Stimulated activated CD8-positive, alpha-beta memory T cell treated with anti-CD3 and anti-CD28 coated beads, Interleukin-15, amount 100 ng/mL, for 4 hours (primary cell): Measurements from ENCODE around the gene FGFRL1.

ENCODE experiments used
- DNase-seq, 2 donors: peaks; one replicate each; pipeline ENCODE4 v3.0.0-alpha.2; 2020; ENCODE audit warnings: low read depth in 2 of 2

The FGFRL1 gene

DNA sequence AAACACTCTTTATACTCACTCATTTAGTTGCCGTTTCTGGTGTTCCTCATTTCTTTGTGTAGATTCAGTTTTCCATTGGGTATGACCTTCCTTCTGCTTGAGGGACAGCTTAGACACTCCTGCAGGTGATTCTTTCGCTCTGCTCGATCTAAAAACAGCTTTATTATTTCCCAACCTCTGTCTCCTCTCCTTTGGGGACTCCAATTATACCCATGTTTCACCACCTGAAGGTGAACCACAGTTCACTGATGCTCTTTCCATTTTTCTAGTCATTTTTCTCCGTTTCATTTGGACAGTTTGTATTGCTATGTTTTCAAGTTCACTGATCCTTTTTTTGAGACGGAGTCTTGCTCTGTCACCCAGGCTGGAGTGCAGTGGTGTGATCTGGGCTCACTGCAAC is 4.6 kb upstream of the FGFRL1 start:
- DNase-seq = no peak

DNA sequence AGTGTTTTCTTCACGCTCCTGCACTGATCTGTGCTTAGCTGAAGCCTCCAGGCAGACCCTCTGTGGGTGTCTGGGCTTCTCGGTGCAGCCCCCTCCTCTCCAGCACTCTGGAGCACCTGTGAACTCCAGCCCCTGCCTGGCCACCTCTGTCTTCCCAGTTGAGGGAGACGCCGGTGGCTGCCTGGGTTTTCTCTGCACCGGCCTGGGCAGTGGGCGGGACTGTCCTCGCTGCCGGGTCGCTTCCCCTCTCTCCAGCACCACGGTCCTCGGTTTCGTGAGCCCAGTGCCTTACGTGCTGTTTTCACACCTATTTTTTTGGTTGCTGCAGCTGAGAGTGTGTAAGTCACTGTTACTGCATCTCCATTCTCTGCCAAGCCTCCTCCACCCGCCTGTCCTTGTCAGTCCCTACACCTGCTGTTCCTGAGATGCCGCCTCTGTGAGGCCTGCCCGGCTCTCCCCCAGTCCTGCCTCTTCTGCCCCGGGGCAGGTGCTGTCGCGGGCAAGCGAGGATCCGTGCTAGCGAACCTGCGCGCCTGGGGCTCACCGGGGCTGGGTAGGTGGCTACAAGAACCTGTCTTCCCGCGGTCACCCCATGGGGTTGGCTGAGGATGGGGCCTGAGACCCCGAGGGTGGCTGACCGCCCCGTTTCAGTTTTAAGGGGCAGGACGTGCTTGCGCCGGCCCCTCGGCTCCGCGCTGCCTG is 2.4 kb upstream of the FGFRL1 start:
- no peak for DNase-seq

DNA sequence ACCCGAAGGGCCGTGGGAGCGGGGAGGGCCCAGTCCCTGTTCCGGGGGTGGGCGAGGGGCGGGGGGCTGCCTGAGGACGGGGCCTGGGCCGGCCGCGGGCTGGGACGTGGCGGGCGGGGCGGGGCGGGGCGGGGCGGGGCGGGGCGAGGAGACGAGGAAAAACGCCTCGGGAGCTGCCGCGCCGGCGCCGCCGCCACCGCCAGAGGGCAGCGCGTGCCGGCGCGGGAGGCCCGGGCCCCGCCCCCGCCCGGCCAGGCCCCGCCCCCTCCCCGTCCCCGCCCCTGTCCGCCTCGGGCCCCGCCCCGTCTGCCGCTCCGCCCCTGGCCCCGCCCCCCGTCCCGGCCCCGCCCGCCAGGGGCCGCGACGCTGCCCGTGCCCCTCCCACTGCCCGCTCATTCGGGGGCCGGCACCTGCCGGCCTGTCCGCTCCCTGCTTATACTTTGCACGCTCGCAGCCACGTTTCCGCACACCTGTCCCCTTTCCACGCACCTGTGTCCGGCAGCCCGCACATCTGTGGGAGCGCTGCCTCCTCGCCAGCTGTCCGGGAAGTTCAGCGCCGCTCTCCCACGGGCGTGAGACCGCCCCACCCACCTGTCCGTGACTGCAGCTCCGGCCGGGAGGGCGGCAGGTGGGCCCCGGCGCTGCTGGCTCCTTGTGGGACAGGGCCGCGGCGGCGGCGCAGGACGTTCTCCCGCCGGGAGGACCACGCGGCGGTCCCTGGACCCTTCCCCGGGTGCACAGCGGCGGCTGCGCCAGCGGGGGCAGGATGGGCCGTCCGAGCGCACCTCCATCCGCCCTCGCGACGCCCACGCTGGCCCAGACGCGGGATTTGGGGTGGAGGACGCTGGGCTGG is 1.7 kb upstream of the FGFRL1 start:
- DNase-seq = peak; percentile 43 to 53

DNA sequence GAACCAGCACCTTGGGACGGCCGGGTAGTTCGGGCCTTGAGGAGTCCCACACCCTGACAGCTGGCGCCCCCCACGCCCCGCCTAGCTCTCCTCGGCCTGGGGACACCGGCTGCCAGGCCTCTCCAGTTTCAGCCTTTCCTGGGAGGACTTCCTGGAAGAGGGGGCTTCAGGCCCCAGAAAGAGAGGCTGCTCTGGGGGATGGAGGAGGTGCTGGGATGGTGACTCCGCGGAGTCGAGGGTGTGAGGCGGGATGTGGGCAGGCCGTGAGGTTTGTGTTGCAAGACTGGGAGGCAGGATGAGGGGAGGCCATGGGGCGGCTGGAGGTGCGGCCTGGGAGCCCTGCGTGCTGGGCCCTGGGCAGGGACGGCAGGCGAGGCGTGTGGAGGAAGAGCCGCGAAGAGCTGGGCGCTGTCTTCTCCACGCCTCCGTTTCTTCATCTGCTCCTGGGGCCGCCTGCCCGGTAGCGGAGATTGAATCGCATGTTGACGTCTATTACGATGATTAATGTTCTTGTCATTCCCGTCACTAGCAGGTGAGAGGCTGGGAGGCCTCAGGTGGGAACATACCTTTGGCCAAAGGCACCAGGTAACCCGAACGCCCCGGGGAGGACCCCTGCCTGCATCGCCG is 918 bp upstream of the FGFRL1 start:
- peak; percentile 29 for DNase-seq

DNA sequence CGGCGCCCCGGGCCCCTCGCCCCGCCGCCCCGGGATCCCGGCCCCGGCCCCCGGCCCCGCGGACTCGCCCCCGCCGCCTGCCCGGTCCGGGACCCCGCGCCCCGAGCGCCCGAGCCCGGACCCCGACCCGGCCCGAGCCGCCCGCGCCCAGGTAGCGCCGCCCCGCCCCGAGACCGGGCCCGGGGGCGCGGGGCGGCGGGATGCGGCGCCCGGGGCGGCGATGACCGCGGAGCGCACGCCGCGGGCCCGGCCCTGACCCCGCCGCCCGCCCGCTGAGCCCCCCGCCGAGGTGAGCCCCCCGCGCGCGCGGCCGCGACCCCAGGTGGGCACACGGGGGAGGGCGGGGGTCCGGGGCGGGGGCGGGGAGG is 224 bp downstream of the FGFRL1 start:
- DNase-seq = no peak

DNA sequence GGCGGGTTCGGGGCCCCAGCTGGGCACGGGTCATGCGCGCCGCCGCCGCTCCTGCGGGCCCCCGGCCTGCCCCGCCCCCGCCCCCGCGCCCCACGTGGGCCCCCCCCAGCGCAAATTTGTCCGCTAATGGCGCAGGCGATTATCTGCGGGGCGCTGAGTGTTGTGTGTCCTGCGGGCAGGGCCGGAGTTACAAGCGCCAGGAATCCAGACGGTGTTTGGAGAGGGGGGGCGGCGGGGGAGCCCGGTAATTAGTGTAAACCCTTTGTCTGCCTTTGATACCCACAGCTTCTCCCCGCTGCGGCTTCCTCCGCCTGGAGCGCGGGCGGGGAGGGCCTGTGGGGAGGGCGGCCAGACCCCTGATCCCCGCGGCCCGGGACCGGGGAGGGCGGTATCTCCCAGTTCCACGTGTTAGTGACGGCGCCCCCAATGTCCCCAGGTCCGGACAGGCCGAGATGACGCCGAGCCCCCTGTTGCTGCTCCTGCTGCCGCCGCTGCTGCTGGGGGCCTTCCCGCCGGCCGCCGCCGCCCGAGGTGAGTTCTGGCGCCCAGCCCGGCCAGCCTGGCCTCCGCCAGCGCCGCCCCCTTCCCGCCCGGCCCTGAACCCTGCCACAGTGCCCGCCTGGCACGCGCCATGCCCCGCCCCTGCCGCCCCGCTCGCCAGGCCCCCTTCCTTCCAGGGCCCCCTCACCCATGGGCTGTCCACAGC is 761 bp downstream of the FGFRL1 start:
- DNase-seq = peak; percentile 11 to 23

DNA sequence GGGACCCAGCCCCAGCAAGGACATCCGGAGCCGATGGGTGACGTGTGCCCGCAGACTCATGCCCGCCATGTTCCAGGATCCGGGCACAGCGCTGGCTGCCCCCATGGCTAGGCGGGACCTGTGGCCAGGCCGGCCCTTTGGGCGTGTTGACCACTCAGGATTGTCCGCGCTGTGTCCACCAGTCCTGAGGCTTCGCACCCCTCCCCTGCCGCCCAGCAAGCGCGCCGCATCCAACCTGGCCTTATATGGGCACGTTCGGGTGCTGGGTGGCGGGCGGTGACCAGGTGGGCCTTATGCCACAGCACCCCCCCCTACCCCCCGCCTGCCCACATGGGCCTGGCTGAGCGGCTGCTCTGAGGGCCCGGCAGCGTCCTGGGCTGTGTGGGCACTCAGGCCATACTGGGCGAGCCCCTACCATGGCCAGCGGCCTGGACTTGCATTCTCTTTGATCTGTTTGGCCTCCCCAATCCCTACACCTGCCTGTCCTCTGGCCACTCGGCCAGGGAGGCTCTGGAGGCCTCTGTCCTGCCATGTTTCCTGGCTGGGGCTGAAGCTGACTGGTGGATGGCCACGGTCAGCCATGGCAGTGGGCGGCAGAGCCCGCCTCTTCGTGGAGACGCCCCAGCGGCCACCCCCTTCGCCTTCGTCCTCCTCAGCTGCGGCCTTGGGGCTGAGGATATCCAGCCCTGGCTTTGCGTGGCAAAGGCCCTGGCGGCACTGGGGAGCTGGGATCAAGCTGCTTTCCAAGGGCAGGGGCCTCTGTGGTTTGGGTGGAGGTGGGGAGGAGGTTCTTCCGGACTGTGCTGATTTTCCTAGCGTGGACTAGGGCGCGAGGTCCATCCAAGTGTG is 2.0 kb downstream of the FGFRL1 start:
- DNase-seq = no peak

DNA sequence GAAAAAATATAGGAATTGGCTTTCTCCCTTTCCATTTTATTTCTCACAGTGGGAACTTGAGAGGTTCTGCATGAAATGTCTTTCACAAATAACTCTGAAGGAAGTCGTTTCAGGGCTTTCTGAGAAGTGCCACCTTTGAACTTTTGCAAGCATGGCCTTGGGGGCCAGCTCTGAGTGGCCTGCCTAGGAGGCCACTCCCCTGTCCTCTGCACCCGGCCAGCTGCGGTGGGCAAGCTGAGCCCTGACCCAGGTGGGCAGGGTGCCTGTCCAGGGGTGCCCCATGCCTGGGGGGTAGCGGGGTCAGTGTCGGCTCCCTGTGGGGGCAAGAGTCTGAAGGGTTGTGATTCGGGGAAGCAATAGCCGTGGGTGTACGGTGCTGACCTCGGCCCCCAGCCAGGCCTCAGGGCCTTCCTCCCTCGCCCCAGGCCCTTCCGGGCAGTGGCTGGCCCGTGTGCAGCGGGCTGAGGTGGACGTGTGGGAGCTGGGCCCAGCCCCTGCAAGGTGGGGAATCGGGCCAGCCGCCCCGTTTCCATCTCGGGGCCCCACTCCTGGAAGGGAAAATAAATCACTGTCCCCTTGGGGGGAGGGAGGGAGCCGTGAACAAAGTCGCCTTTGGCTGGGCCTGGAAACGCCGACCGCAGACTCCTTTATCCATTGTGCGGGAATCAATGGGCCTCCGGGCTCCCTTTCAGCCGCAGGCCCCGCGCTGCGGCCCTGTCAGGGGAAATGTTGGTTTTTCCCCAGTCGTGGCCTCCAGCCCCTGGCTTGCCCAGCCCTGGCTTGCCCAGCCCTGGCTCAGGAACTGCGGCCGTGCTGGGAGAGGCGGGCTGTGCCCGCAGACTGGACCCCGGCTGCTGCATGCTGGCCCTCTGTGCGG is 3.1 kb downstream of the FGFRL1 start:
- no peak for DNase-seq

DNA sequence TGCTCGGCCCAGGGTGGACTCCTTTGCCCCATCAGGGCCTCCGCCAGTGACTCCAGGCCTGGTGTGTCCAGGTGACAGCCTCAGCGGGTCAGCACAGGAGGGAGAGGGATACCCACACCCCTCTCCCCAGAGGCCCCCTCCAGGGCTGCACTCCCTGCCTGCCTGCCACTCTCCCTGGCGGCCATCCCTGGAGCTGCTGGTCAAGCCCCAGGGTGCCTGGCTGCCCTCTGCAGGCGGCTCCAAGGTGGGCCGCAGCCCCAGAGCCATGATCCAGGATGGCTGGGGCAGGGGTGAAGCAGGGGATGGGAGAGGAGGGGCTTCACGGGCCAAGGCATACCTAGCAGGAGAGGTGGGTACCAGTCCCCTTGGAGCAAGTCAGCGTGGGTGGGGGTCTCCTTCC is 3.8 kb downstream of the FGFRL1 start:
- DNase-seq = no peak

DNA sequence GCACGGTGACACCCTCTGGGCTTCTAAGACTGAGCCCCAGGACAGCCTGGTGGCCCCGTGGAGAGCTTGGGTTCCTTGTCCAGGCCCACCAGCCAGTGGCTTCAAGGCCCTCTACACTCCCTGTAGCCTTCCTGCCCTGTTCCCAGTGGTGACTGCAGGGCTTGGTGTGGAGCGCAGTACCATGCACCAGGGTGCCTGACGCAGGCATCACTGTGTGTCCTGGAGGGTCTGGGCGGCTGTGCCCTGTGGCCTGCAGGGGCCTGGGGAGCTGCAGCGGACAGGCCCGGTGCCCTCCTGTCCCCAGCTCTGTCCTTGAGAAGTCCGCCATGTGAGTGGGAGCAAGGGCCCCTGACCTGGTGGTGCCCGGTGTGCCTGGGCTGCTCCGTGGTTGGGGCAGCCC is 4.3 kb downstream of the FGFRL1 start:
- no peak for DNase-seq

DNA sequence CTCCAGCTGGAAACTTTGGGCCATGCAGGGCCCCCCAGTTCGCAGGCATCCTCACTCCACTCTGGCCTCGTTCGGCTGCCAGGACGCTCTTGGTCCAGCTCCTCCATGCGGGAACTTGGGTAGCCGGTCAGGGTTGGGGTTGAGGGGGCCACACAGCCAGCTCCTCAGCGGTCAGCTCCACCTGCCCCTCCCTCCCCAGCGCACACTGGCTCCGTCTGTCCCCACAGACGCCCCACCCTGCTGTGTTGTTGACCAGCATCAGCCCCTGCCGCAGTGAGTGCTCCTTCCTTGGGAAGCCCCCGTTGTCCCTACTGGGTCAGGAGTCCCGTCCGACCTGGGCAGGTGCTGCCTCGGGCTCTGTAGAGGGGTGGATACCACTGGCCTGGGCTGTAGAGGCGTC is 5.8 kb downstream of the FGFRL1 start:
- no peak for DNase-seq

DNA sequence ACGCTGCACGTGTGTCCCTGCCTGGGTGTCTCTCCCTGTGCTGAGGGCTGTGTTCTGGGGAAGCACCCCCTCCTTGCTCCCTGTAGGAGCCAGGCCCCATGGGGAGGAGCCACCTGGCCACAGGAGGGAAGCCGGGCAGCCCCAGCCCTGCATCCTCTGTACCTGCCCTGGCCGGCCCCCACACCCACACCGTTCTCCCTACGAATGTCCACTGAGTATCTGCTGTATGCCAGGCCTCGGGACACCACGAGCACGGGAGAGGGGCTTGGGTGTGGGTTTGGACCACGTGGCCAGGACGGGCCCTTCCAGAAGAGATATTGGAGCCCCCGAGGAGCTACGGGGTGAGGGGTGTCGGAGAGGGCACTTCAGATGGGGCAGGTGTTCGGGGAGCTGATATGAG is 6.3 kb downstream of the FGFRL1 start:
- DNase-seq = no peak

DNA sequence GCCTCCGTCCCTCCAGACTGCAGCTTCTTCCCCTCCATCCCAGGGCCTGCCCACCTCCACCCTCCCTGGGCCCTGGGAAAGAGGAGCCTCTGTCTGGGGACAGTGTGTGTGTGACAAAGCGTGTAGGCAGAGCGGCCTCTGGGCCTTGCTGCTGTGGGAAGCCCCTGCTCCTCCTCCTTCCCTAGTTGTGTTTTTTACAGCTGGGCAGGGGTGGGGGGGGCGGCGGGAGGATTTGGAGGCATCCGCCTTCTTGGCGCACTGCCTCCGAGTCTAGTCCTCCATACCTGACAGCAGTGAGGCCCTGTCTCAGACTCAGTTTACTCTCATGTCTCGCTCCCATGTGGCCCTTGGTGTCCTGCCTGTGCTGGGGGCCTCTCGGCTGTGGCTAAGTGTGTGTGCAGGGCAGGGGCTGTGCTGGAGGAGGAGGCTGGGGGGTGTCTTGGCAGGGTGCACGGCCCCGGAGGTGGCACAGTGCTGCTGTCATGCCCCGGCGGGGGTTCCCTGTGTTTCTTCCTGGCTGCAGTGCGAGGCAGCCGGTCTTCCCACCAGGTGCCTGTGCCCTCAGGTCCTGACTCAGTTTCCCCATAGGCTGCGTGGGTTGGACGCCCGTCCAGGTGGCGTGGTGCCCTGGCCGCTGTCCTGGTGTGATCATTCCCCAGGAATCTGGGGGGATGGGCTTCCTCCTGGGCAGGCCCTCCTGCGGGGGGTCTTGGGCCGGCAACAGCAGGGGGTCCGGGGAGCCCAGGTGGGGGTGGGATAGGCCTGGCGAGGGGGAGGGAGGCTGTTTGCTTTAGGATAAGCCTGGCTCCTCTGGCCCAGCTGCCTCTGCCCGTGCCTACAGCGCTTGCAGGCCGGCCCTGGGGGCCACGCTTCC is 7.0 kb downstream of the FGFRL1 start:
- no peak for DNase-seq

DNA sequence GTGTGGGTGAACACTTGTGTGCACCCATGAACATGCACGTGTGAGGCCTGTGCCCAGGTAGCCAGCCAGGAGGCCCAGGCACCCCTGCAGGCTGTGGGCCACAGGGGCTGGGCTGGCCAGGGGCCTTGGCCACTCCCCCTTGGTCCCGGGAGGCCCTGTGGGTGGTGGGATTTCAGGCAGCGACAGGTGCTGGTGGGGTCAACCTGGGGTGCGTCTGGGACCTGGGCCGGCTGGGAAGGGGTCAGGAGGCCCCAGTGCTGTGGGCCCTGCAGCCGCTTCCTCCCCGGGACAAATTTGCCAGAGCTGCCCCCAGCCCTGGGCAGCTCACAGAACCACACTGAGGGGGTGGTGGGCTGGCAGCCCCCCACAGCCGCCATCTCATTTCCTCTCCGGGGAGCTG is 7.9 kb downstream of the FGFRL1 start:
- DNase-seq = no peak

DNA sequence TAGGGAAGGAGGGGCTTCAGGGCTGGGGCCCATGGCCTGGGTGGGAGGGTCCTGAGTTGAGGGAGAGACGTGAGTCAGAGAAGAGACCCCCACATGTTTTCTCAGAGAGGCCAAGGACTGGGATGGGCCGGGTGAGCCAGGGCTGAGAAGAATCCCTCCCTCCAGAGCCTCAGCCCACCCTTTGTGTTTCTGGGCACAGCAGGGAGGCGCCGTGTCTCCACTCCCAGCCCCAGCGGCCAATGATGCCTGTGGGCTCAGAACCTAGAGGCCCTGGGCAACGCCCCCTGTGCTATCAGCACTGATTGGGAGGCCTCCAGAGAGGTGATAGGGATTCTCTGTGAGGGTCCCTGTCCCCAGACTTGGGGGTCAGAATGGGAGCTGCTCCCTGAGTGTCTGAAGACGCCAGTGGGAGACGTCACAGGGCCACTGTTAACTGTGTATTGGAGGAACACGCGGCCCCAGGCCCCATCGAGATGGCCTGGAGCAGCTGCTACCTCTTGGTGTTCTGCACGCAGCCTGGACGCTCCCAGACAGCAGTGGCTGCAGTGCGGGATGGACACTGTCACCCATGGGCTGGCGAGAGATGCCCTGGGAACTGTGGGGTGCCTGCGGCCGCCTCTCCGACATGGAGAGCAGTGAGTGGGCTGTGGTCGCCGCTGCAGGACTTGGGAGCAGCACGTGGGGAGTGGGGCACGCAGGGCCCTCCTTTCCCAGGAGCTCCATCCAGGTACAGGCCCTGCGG is 8.5 kb downstream of the FGFRL1 start:
- DNase-seq = no peak

DNA sequence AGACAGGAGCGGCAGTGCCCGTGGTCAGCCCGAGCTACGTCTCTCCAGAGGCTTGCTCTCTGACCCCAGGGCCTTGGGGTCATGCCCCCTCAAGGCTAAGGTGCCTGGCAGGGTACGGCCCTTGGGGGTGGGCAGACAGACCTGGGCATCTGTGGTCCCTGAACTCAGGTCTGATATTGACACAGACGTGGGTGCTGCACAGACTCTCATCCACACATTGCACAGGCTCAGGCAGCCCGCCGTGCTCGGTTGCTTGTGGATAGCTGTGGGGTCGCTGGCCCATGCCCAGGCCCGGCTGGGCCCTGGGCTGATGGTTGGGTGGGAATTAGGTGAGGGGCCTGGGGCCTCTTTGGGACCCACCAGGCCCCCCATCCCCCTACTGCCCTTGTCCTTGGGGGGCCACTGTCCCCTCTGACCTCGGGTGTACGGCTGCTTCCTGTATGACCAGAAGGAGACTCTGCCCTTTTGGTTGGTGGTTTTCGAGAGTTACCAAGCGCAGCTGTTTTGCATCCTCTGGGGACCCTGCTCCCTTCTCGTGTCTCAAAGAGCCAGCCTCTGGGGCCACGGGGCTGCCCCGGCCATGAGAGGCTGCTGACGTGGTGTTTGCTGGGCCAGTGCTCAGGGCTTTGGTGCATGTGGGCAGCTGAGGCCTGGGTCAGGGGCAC is 10.1 kb downstream of the FGFRL1 start:
- no peak for DNase-seq

DNA sequence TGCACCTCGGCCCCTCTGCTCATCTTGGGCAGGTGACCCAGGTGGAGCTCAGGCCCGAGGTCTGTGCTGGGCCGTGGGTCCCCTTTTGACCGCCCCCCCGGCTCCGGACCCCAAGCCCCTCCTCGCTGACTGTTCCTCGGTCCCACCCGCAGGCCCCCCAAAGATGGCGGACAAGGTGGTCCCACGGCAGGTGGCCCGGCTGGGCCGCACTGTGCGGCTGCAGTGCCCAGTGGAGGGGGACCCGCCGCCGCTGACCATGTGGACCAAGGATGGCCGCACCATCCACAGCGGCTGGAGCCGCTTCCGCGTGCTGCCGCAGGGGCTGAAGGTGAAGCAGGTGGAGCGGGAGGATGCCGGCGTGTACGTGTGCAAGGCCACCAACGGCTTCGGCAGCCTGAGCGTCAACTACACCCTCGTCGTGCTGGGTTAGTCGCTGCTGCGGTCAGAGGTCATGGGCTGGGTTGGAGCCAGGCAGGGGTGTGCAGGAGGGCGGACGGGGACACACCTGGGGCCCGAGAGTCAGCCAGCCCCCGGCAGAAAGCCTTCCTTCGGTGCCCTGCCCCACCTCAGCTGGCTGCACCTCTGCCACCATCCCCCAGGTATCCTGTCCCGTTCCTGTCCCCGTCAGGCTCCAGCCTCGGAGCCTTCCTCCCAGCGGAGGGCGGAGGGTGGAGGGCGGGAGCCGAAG is 10.8 kb downstream of the FGFRL1 start:
- no peak for DNase-seq

DNA sequence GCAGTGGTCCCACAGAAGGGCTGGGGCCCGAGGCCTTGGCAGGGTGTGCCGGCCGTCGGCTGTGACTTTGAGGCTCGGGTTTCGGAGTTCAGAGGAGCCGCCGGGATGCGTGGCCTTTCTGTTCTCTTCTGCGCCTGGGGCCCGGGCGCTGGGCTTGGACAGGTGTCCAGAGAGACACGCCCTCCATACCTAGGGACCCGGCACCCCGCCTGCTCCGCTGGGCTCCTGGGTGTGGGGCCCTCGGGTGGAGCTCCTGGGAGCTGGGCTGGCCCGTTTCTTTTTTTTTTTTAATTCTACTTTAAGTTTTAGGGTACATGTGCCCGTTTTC is 11.3 kb downstream of the FGFRL1 start:
- no peak for DNase-seq
